WTC11 (cell line): ENCODE measurements around the gene RGS17.

ENCODE experiments used
- CDX4 ChIP-seq: fragments of 250-450 bp; sonication (Bioruptor Pico); IDR thresholded peaks from 2 replicates; pipeline ENCODE4 v1.9.0; 2021; ENCODE audit warnings: moderate library complexity, mild to moderate bottlenecking, inconsistent platforms, borderline replicate concordance
- CTCF ChIP-seq: fragments of 200-600 bp; IDR thresholded peaks from 2 replicates; pipeline ENCODE4 v1.8.0; 2022; ENCODE audit warnings: antibody characterized with exemption
- HMGXB4 ChIP-seq: sonication (generic); formaldehyde crosslinking; IDR thresholded peaks from 2 replicates; pipeline ENCODE4 v1.8.1; 2023; ENCODE audit warnings: mild to moderate bottlenecking, moderate library complexity, missing genetic modification reagents
- PREB ChIP-seq: sonication (generic); formaldehyde crosslinking; IDR thresholded peaks from 2 replicates; pipeline ENCODE4 v1.8.1; 2022; ENCODE audit warnings: mild to moderate bottlenecking, missing genetic modification reagents, moderate library complexity, borderline replicate concordance
- PRRX2 ChIP-seq: fragments of 250-450 bp; sonication (Bioruptor Pico); IDR thresholded peaks from 2 replicates; pipeline ENCODE4 v1.8.0; 2021; ENCODE audit warnings: mild to moderate bottlenecking

GRCh38 chr6:153143200-153143599, 12.1 kb upstream of the RGS17 start:
- TF ChIP-seq CTCF, result no peak
- TF ChIP-seq HMGXB4 (CRISPR knock-in tag), result no peak
- no peak for TF ChIP-seq PRRX2 (CRISPR knock-in tag)
- TF ChIP-seq CDX4, result no peak
- TF ChIP-seq PREB, result no peak
